HEK293 (cell line): ENCODE measurements around the gene CA12.

Source experiments
- CTCF ChIA-PET: fragments of 350-600 bp; formaldehyde crosslinking; extraction: SDS; loops from one replicate; lab custom pipeline; 2021; ENCODE audit warnings: antibody characterized with exemption; lab: Yijun Ruan, JAX
- POLR2A ChIA-PET: fragments of 300-600 bp; formaldehyde crosslinking; extraction: SDS; loops from one replicate; lab custom pipeline; 2020; ENCODE audit warnings: antibody characterized with exemption, inconsistent platforms; lab: Yijun Ruan, JAX
- H3K27ac ChIP-seq: fragments of 200-500 bp; sonication (Bioruptor generic); 2 replicates; pipeline ENCODE4 v1.5.1; 2014; ENCODE audit warnings: low read depth, low read length, control low read depth, inconsistent platforms; ENCODE audit errors: extremely low read depth
- H3K36me3 ChIP-seq, 2 experiments: fragments of 200-500 bp in 1 of 2; sonication (Bioruptor generic) in 1 of 2; 1 replicate in 1 of 2; 2 replicates in 1 of 2; pipeline ENCODE4 v1.5.1; 2014 to 2017; ENCODE audit warnings: inconsistent platforms in 2 of 2, low read length in 2 of 2; ENCODE audit not compliant: control insufficient read depth in 2 of 2, insufficient read depth in 1 of 2
- H3K4me1 ChIP-seq: fragments of 200-500 bp; sonication (Bioruptor generic); 2 replicates; pipeline ENCODE4 v1.5.1; 2014; ENCODE audit warnings: mild to moderate bottlenecking, low read length, inconsistent platforms; ENCODE audit not compliant: control insufficient read depth, insufficient read depth
- H3K4me3 ChIP-seq: 2 replicates; pipeline ENCODE4 v1.5.1; 2011; ENCODE audit warnings: low read depth, mild to moderate bottlenecking, control low read depth, low read length, moderate library complexity
- H3K9me3 ChIP-seq: fragments of 200-500 bp; sonication (Bioruptor generic); 2 replicates; pipeline ENCODE4 v1.5.1; 2014; ENCODE audit warnings: low read depth, low read length, inconsistent platforms; ENCODE audit not compliant: control insufficient read depth, insufficient read depth
- BCL11A ChIP-seq: fragments of 450-650 bp; formaldehyde crosslinking; IDR thresholded peaks from 2 replicates; pipeline ENCODE4 v1.5.1; 2016; ENCODE audit warnings: low read depth, missing biosample characterization, missing genetic modification characterization
- BCL11B ChIP-seq: fragments of 450-650 bp; formaldehyde crosslinking; IDR thresholded peaks from 2 replicates; pipeline ENCODE4 v1.5.1; 2016; ENCODE audit warnings: low read depth, missing biosample characterization, missing genetic modification characterization
- EGR2 ChIP-seq: fragments of 450-650 bp; formaldehyde crosslinking; IDR thresholded peaks from 2 replicates; pipeline ENCODE4 v1.5.1; 2016; ENCODE audit warnings: low read depth, missing biosample characterization, missing genetic modification characterization
- GLIS1 ChIP-seq: fragments of 450-650 bp; formaldehyde crosslinking; IDR thresholded peaks from 2 replicates; pipeline ENCODE4 v1.5.1; 2016; ENCODE audit warnings: missing biosample characterization, missing genetic modification characterization
- HIC1 ChIP-seq: fragments of 450-650 bp; formaldehyde crosslinking; IDR thresholded peaks from 2 replicates; pipeline ENCODE4 v1.5.1; 2016; ENCODE audit warnings: missing biosample characterization, missing genetic modification characterization
- KLF10 ChIP-seq: fragments of 450-650 bp; IDR thresholded peaks from 2 replicates; pipeline ENCODE4 v1.5.1; 2018; ENCODE audit warnings: missing biosample characterization, mild to moderate bottlenecking, missing genetic modification characterization
- KLF7 ChIP-seq: fragments of 450-650 bp; formaldehyde crosslinking; IDR thresholded peaks from 2 replicates; pipeline ENCODE4 v1.5.1; 2016; ENCODE audit warnings: missing biosample characterization, missing genetic modification characterization, borderline replicate concordance
- PBX3 ChIP-seq: sonication (generic); formaldehyde crosslinking; IDR thresholded peaks from 2 replicates; pipeline ENCODE4 v1.8.1; 2022; ENCODE audit warnings: mild to moderate bottlenecking, moderate library complexity, missing genetic modification reagents
- ZBTB20 ChIP-seq: fragments of 450-650 bp; formaldehyde crosslinking; IDR thresholded peaks from 2 replicates; pipeline ENCODE4 v1.5.1; 2016; ENCODE audit warnings: missing biosample characterization, missing genetic modification characterization
- ZFHX2 ChIP-seq: fragments of 450-650 bp; formaldehyde crosslinking; conservative IDR thresholded peaks from 2 replicates; pipeline ENCODE4 v1.5.1; 2016; ENCODE audit warnings: missing biosample characterization, missing genetic modification characterization
- ZNF10 ChIP-seq: fragments of 450-650 bp; formaldehyde crosslinking; IDR thresholded peaks from 2 replicates; pipeline ENCODE4 v1.5.1; 2017; ENCODE audit warnings: missing biosample characterization, missing genetic modification characterization
- ZNF121 ChIP-seq: fragments of 450-650 bp; formaldehyde crosslinking; IDR thresholded peaks from 2 replicates; pipeline ENCODE4 v1.5.1; 2016; ENCODE audit warnings: missing biosample characterization, missing genetic modification characterization
- ZNF148 ChIP-seq: fragments of 450-650 bp; formaldehyde crosslinking; IDR thresholded peaks from 2 replicates; pipeline ENCODE4 v1.5.0; 2017; ENCODE audit warnings: missing biosample characterization, missing genetic modification characterization, borderline replicate concordance
- ZNF175 ChIP-seq: fragments of 450-650 bp; formaldehyde crosslinking; IDR thresholded peaks from 2 replicates; pipeline ENCODE4 v1.5.1; 2016; ENCODE audit warnings: missing biosample characterization, missing genetic modification characterization
- ZNF223 ChIP-seq: fragments of 450-650 bp; formaldehyde crosslinking; IDR thresholded peaks from 2 replicates; pipeline ENCODE4 v1.5.1; 2016; ENCODE audit warnings: missing biosample characterization, missing genetic modification characterization
- ZNF24 ChIP-seq: fragments of 450-650 bp; formaldehyde crosslinking; IDR thresholded peaks from 2 replicates; pipeline ENCODE4 v1.5.1; 2016; ENCODE audit warnings: missing biosample characterization, missing genetic modification characterization
- ZNF416 ChIP-seq: fragments of 450-650 bp; formaldehyde crosslinking; IDR thresholded peaks from 2 replicates; pipeline ENCODE4 v1.5.1; 2016; ENCODE audit warnings: missing biosample characterization, missing genetic modification characterization
- ZNF48 ChIP-seq: fragments of 450-650 bp; formaldehyde crosslinking; IDR thresholded peaks from 2 replicates; pipeline ENCODE4 v1.5.1; 2016; ENCODE audit warnings: missing biosample characterization, missing genetic modification characterization
- ZNF510 ChIP-seq: fragments of 450-650 bp; formaldehyde crosslinking; IDR thresholded peaks from 2 replicates; pipeline ENCODE4 v1.5.1; 2018; ENCODE audit warnings: mild to moderate bottlenecking, missing genetic modification characterization, missing biosample characterization; ENCODE audit not compliant: insufficient replicate concordance
- ZNF600 ChIP-seq: fragments of 450-650 bp; formaldehyde crosslinking; IDR thresholded peaks from 2 replicates; pipeline ENCODE4 v1.5.1; 2016; ENCODE audit warnings: missing biosample characterization, missing genetic modification characterization
- ZNF610 ChIP-seq: fragments of 450-650 bp; formaldehyde crosslinking; IDR thresholded peaks from 2 replicates; pipeline ENCODE4 v1.5.1; 2016; ENCODE audit warnings: missing biosample characterization, missing genetic modification characterization, borderline replicate concordance
- ZNF670 ChIP-seq: fragments of 450-650 bp; formaldehyde crosslinking; IDR thresholded peaks from 2 replicates; pipeline ENCODE4 v1.5.1; 2016; ENCODE audit warnings: missing biosample characterization, missing genetic modification characterization, low read depth
- ZNF777 ChIP-seq: fragments of 450-650 bp; formaldehyde crosslinking; IDR thresholded peaks from 2 replicates; pipeline ENCODE4 v1.5.1; 2017; ENCODE audit warnings: missing biosample characterization, missing genetic modification characterization, borderline replicate concordance
- ZSCAN18 ChIP-seq: fragments of 450-650 bp; formaldehyde crosslinking; IDR thresholded peaks from 2 replicates; pipeline ENCODE4 v1.5.1; 2016; ENCODE audit warnings: missing biosample characterization, missing genetic modification characterization
- ZSCAN30 ChIP-seq: fragments of 450-650 bp; IDR thresholded peaks from 2 replicates; pipeline ENCODE4 v1.5.1; 2018; ENCODE audit warnings: missing biosample characterization, mild to moderate bottlenecking, missing genetic modification characterization, moderate library complexity

The CA12 gene

GRCh38 chr15:63324770-63325169, 56.9 kb downstream of the CA12 start:
- Histone ChIP-seq H3K4me3 (no peak overlapping the region), H3K9me3 (no peaks in the 10 kb centered on the region), H3K4me1 (no peaks in the 10 kb centered on the region), H3K36me3 (no peaks in the 10 kb centered on the region), H3K27ac (no peak overlapping the region)
- ChIA-PET CTCF (no interaction called here), POLR2A (no interaction called here)
- TF ChIP-seq ZNF670 (tag by site-specific recombination) (no peak), ZNF121 (no peak), BCL11B (tag by site-specific recombination) (no peak), ZNF223 (tag by site-specific recombination) (no peak), KLF7 (no peak), ZNF610 (tag by site-specific recombination) (no peak), ZNF416 (tag by site-specific recombination) (no peak), PBX3 (no peak), EGR2 (no peak), GLIS1 (no peak), ZNF600 (tag by site-specific recombination) (no peak), ZNF175 (tag by site-specific recombination) (no peak), BCL11A (no peak), KLF10 (no peak), HIC1 (tag by site-specific recombination) (no peak), ZNF24 (tag by site-specific recombination) (no peak), ZNF510 (tag by site-specific recombination) (no peak)
- TF ChIP-seq, all 188 proteins: peak for 0

- POLR2A ChIA-PET = no interaction called here
- H3K4me3 ChIP-seq = no peak overlapping the region
- TF ChIP-seq ZFHX2 (tag by site-specific recombination) = peak; percentile 37
- TF ChIP-seq ZNF48 (tag by site-specific recombination) = no peak
- TF ChIP-seq, all 188 proteins: peak for 1
- no peak overlapping the region for H3K27ac ChIP-seq
- CTCF ChIA-PET = no interaction called here
- no peaks in the 10 kb centered on the region for H3K9me3 ChIP-seq
- H3K36me3 ChIP-seq = no peaks in the 10 kb centered on the region
- H3K4me1 ChIP-seq = no peaks in the 10 kb centered on the region
Observed at GRCh38 chr15:63323798-63324563, 57.7 kb downstream of the CA12 start.

- Histone ChIP-seq H3K4me1 (no peaks in the 10 kb centered on the region), H3K9me3 (no peaks in the 10 kb centered on the region), H3K4me3 (no peak overlapping the region), H3K27ac (no peak overlapping the region), H3K36me3 (no peaks in the 10 kb centered on the region)
- ChIA-PET POLR2A (no interaction called here), CTCF (no interaction called here)
- TF ChIP-seq KLF7 (no peak), ZNF10 (tag by site-specific recombination) (no peak), ZNF175 (tag by site-specific recombination) (no peak), ZSCAN18 (tag by site-specific recombination) (no peak), ZSCAN30 (tag by site-specific recombination) (no peak), ZBTB20 (tag by site-specific recombination) (no peak), ZNF777 (tag by site-specific recombination) (no peak), ZNF148 (no peak)
Observed at GRCh38 chr15:63322541-63322940, 59.1 kb downstream of the CA12 start.
